Vagina (tissue), 2 donors: ENCODE results near the gene PSMD10.

Source experiments
- POLR2AphosphoS5 ChIP-seq, 2 donors: sonication (generic); formaldehyde crosslinking; IDR thresholded peaks; one replicate each; pipeline ENCODE4 v1.9.0; 2017; ENCODE audit warnings: antibody characterized with exemption in 2 of 2, mild to moderate bottlenecking in 2 of 2, low read depth in 1 of 2; ENCODE audit not compliant: insufficient read depth in 1 of 2
- TF ChIP-seq, protein P1 (sequence below), 3 experiments: fragments of 450-650 bp in 2 of 3; fragments of 200-600 bp in 1 of 3; sonication (generic) in 1 of 3; IDR thresholded peaks; one replicate each; pipeline ENCODE4 v1.5.1; 2017 to 2019; ENCODE audit warnings: antibody characterized with exemption in 3 of 3, mild to moderate bottlenecking in 2 of 3, moderate library complexity in 2 of 3

DNA sequence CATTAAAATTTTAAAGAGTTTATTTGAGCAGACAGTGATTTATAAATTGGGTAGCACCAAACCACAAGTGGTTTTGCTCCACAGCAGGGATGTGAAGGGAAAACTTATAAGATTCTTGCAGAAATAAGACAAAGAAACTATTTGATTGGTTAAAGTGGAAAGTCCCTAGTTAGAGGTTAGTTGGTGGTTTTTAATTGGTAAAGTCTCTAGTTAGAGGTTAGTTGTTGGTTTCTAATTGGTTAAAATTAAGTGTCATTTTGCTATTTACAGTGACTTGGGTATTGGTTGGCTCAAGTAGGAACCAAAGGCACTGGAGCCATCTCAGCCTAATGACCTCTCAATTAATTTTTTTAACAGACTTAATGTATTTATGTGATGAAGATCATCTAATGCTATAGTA is 23.2 kb upstream of the PSMD10 start:
- TF ChIP-seq, protein P1, sequence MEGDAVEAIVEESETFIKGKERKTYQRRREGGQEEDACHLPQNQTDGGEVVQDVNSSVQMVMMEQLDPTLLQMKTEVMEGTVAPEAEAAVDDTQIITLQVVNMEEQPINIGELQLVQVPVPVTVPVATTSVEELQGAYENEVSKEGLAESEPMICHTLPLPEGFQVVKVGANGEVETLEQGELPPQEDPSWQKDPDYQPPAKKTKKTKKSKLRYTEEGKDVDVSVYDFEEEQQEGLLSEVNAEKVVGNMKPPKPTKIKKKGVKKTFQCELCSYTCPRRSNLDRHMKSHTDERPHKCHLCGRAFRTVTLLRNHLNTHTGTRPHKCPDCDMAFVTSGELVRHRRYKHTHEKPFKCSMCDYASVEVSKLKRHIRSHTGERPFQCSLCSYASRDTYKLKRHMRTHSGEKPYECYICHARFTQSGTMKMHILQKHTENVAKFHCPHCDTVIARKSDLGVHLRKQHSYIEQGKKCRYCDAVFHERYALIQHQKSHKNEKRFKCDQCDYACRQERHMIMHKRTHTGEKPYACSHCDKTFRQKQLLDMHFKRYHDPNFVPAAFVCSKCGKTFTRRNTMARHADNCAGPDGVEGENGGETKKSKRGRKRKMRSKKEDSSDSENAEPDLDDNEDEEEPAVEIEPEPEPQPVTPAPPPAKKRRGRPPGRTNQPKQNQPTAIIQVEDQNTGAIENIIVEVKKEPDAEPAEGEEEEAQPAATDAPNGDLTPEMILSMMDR (IDR thresholded peaks at IDR 0.05) = no peak
- TF ChIP-seq POLR2AphosphoS5 (IDR thresholded peaks at IDR 0.05; ENCODE audit: insufficient read depth in 1 of 2, low read depth in 1 of 2) = no peak
